CD4-positive, alpha-beta T cell (primary cell): ENCODE results near the gene ELF2. TPM values are rescaled to one million over a fixed set of nuclear protein-coding genes. Genes with fewer than 3 reads are reported as not detected.

Source experiments
- ATAC-seq: fragments of 200-7000 bp; cut with Tn5 transposase; one replicate; pipeline ENCODE4 v1.10.0; 2022; ENCODE audit warnings: mild to moderate bottlenecking; ENCODE audit not compliant: poor library complexity
- CTCF ChIA-PET: fragments of 350-600 bp; sonication (Branson Sonifier 250); formaldehyde crosslinking; loops from one replicate; lab custom pipeline; 2021; ENCODE audit warnings: antibody characterized with exemption, inconsistent platforms; lab: Charles Lee
- POLR2A ChIA-PET: fragments of 350-600 bp; sonication (Branson Sonifier 250); formaldehyde crosslinking; loops from one replicate; lab custom pipeline; 2021; ENCODE audit warnings: antibody characterized with exemption, inconsistent platforms; lab: Charles Lee
- DNase-seq, 14 experiments: peaks; one replicate each; pipeline ENCODE4 v3.0.0-alpha.2; 2013 to 2020; ENCODE audit warnings: mixed read lengths in 2 of 14
- H3K27ac ChIP-seq, 2 donors: one replicate each; pipeline versions ENCODE4 v1.5.1 to v1.7.0; 2013; ENCODE audit warnings: low read length in 2 of 2, low read depth in 1 of 2, mild to moderate bottlenecking in 1 of 2
- H3K27me3 ChIP-seq, 2 experiments: 1 replicate in 1 of 2; 2 replicates in 1 of 2; pipeline versions ENCODE4 v1.6.1 to v1.7.0; 2013; ENCODE audit warnings: low read length in 2 of 2, control low read depth in 1 of 2, mild to moderate bottlenecking in 1 of 2, moderate library complexity in 1 of 2; ENCODE audit not compliant: insufficient read depth in 2 of 2, control insufficient read depth in 1 of 2
- H3K36me3 ChIP-seq: one replicate; pipeline ENCODE4 v1.6.1; 2013; ENCODE audit warnings: low read length, control low read depth; ENCODE audit not compliant: insufficient read depth
- H3K4me1 ChIP-seq: one replicate; pipeline ENCODE4 v1.6.1; 2013; ENCODE audit warnings: low read length, control low read depth; ENCODE audit not compliant: insufficient read depth
- H3K4me3 ChIP-seq: one replicate; pipeline ENCODE4 v1.5.1; 2013; ENCODE audit warnings: mild to moderate bottlenecking, low read length, moderate library complexity
- H3K9me3 ChIP-seq, 2 experiments: 1 replicate in 1 of 2; 2 replicates in 1 of 2; pipeline versions ENCODE4 v1.6.1 to v1.7.0; 2013; ENCODE audit warnings: low read length in 2 of 2, mild to moderate bottlenecking in 2 of 2, control low read depth in 1 of 2, moderate library complexity in 1 of 2; ENCODE audit not compliant: control insufficient read depth in 1 of 2, insufficient read depth in 1 of 2
- H3K27ac Mint-ChIP-seq: one replicate; pipeline ENCODE4 v1.8.0; 2020; ENCODE audit warnings: mixed read lengths
- H3K27me3 Mint-ChIP-seq: one replicate; pipeline ENCODE4 v1.8.0; 2021; ENCODE audit warnings: mixed read lengths
- H3K36me3 Mint-ChIP-seq: one replicate; pipeline ENCODE4 v1.8.0; 2021; ENCODE audit warnings: low read depth, mixed read lengths
- H3K4me1 Mint-ChIP-seq: one replicate; pipeline ENCODE4 v1.8.0; 2021; ENCODE audit warnings: low read depth, mixed read lengths
- H3K4me3 Mint-ChIP-seq: one replicate; pipeline ENCODE4 v1.8.0; 2020; ENCODE audit warnings: mild to moderate bottlenecking, mixed read lengths
- H3K9me3 Mint-ChIP-seq: one replicate; pipeline ENCODE4 v1.8.0; 2020; ENCODE audit warnings: mixed read lengths
- CTCF ChIP-seq: fragments of 200-600 bp; IDR thresholded peaks from one replicate; pipeline ENCODE4 v1.8.0; 2022; ENCODE audit warnings: antibody characterized with exemption, mild to moderate bottlenecking
- intact Hi-C, 2 experiments: fragments of 100-400 bp; cut with DNase I in 1 of 2; cut with micrococcal nuclease in 1 of 2; formaldehyde crosslinking; loops; one replicate each; pipeline versions ENCODE4 v1.15.1 to v1.9.0; 2023 to 2025; cut with DNase I, micrococcal nuclease
- total RNA-seq, 174 experiments: library from RNA in 2 of 174; stranded (reverse) in 2 of 174; gene quantifications; one replicate each; pipeline ENCODE4 v1.2.3 and lab custom pipeline; 2021 to 2026

Gene ELF2
- total RNA-seq, 2 experiments from 2014 or later: 83.3 to 84.1 TPM

DNA sequence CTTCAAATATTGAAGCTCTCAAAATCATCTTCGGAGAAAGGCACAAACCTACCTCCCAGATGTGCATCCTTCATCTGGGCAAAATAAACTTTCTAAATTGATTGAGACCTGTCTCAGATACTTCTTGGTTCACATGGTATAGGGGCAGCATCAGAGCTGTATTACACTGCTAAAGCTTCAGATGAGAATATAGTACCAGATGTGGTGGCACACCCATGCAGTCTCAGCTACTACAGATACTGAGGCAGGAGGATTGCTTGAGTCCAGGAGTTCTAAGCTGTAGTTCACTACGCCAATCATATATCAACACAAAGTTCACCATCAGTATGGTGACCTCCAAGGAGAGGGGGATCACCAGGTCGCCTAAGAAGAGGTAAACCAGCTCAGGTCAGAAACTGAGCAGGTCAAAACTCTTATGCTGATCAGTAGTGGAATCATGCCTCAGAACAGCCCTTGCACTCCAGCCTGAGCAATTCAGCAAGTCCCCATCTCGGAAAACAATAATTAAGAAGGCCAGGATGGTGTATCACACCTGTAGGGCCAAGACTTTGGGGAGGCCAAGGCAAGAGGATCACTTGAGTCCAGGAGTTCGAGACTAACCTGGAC, 22.0 kb downstream of the ELF2 start:
- POLR2A ChIA-PET: interaction anchor here (0.6 kb wide), 1 partner anchor 111 kb away, joined by 4 read pairs; no protein-coding TSS in a partner anchor
- Mint-ChIP-seq H3K4me1 (peaks cover 8% of the 10 kb centered on the region), H3K27ac (no peak overlapping the region), H3K27me3 (no peaks in the 10 kb centered on the region), H3K9me3 (no peaks in the 10 kb centered on the region), H3K36me3 (no peaks in the 10 kb centered on the region), H3K4me3 (no peak overlapping the region)
- CTCF ChIA-PET: interaction anchor here (0.9 to 1.7 kb wide), 2 partner anchors 8 to 43 kb away, joined by 3 read pairs; no protein-coding TSS in a partner anchor
- no peak for ATAC-seq
- Histone ChIP-seq H3K4me3 (no peak overlapping the region), H3K36me3 (no peaks in the 10 kb centered on the region), H3K27ac (no peak overlapping the region), H3K27me3 (no peaks in the 10 kb centered on the region), H3K9me3 (no peaks in the 10 kb centered on the region), H3K4me1 (no peaks in the 10 kb centered on the region)
- no peak for DNase-seq
- no peak for TF ChIP-seq CTCF
- intact Hi-C loops: no loop called here

- TF ChIP-seq CTCF: no peak
- no peak for DNase-seq
- H3K27ac ChIP-seq: no peak overlapping the region
- no peaks in the 10 kb centered on the region for H3K4me1 ChIP-seq
- H3K4me3 Mint-ChIP-seq: no peak overlapping the region
- H3K36me3 ChIP-seq: no peaks in the 10 kb centered on the region
- no peaks in the 10 kb centered on the region for H3K9me3 ChIP-seq
- H3K4me1 Mint-ChIP-seq: peaks cover 8% of the 10 kb centered on the region
- no peak for ATAC-seq
- ChIA-PET CTCF (interaction anchor here (0.9 to 1.7 kb wide), 2 partner anchors 9 to 43 kb away, joined by 3 read pairs; no protein-coding TSS in a partner anchor), POLR2A (interaction anchor here (0.6 kb wide), 1 partner anchor 111 kb away, joined by 4 read pairs; no protein-coding TSS in a partner anchor)
- no peak overlapping the region for H3K4me3 ChIP-seq
- intact Hi-C loops: no loop called here
- no peaks in the 10 kb centered on the region for H3K27me3 ChIP-seq
- no peak overlapping the region for H3K27ac Mint-ChIP-seq
- no peaks in the 10 kb centered on the region for H3K27me3 Mint-ChIP-seq
- no peaks in the 10 kb centered on the region for H3K36me3 Mint-ChIP-seq
- H3K9me3 Mint-ChIP-seq: no peaks in the 10 kb centered on the region
These were observed 22.5 kb downstream of the ELF2 start for GRCh38 chr4:139154538-139154937.

GRCh38 chr4:139154134-139154421, 22.9 kb downstream of the ELF2 start:
- intact Hi-C loops: no loop called here
- Mint-ChIP-seq H3K36me3 (no peaks in the 10 kb centered on the region), H3K27ac (no peak overlapping the region), H3K9me3 (no peaks in the 10 kb centered on the region), H3K4me1 (peaks cover 8% of the 10 kb centered on the region), H3K4me3 (no peak overlapping the region), H3K27me3 (no peaks in the 10 kb centered on the region)
- CTCF ChIA-PET: interaction anchor here (0.9 to 1.7 kb wide), 2 partner anchors 9 to 42 kb away, joined by 3 read pairs; no protein-coding TSS in a partner anchor
- POLR2A ChIA-PET: no interaction called here
- no peaks in the 10 kb centered on the region for H3K9me3 ChIP-seq
- ATAC-seq (no peak), DNase-seq (no peak)
- H3K4me3 ChIP-seq: no peak overlapping the region
- no peak for TF ChIP-seq CTCF
- H3K27me3 ChIP-seq: no peaks in the 10 kb centered on the region
- H3K27ac ChIP-seq: no peak overlapping the region
- H3K4me1 ChIP-seq: no peaks in the 10 kb centered on the region
- H3K36me3 ChIP-seq: no peaks in the 10 kb centered on the region
